Suppressor macrophage treated with lipopolysaccharide for 1 hour (primary cell): ENCODE data around the gene C1QTNF9B.
A peak's percentile ranks its signal among the peaks of the same experiment; 100 is the strongest.
"Not testable (repeated sequence)": the region's sequence is repeated elsewhere in the genome, so short reads cannot be mapped to it uniquely, and the experiment has no call there.

Experiments used
- DNase-seq, 3 donors: peaks; one replicate each; pipeline ENCODE4 v3.0.0-alpha.2; 2020 to 2022

C1QTNF9B gene

GRCh38 chr13:23897452-23897919 is at the start of gene C1QTNF9B:
Gene C1QTNF9B, minus strand, starts transcription at chr13:23897502.
- DNase-seq, result not testable (repeated sequence)

GRCh38 chr13:23946900-23947299 is 49.6 kb upstream of the C1QTNF9B start:
- DNase-seq, result no peak

- DNase-seq, result no peak
These were observed 48.8 kb upstream of the C1QTNF9B start for GRCh38 chr13:23946067-23946466.

GRCh38 chr13:23945612-23946011 is 48.3 kb upstream of the C1QTNF9B start:
- no peak for DNase-seq

GRCh38 chr13:23941211-23941610 is 43.9 kb upstream of the C1QTNF9B start:
- no peak for DNase-seq

GRCh38 chr13:23939666-23940065 is 42.4 kb upstream of the C1QTNF9B start:
- not testable (repeated sequence) for DNase-seq

GRCh38 chr13:23934520-23934919 is 37.2 kb upstream of the C1QTNF9B start:
- DNase-seq, result no peak

GRCh38 chr13:23928985-23929384 is 31.7 kb upstream of the C1QTNF9B start:
- no peak for DNase-seq

- DNase-seq, result no peak
These were observed 25.7 kb upstream of the C1QTNF9B start for GRCh38 chr13:23923031-23923430.

- DNase-seq, result peak in 1 of 3 donors; percentile 27
These were observed 25.0 kb upstream of the C1QTNF9B start for GRCh38 chr13:23922005-23922932.

GRCh38 chr13:23921451-23921888 is 24.2 kb upstream of the C1QTNF9B start:
- peak; percentile 50 to 64 (median 62) for DNase-seq

GRCh38 chr13:23919006-23919405 is 21.7 kb upstream of the C1QTNF9B start:
- no peak for DNase-seq

- no peak for DNase-seq
These were observed 20.9 kb upstream of the C1QTNF9B start for GRCh38 chr13:23918208-23918607.

GRCh38 chr13:23915308-23915707 is 18.0 kb upstream of the C1QTNF9B start:
- DNase-seq, result no peak

- no peak for DNase-seq
These were observed 15.2 kb upstream of the C1QTNF9B start for GRCh38 chr13:23912469-23912868.

GRCh38 chr13:23909606-23910005 is 12.3 kb upstream of the C1QTNF9B start:
- no peak for DNase-seq

GRCh38 chr13:23905766-23906165 is 8.5 kb upstream of the C1QTNF9B start:
- DNase-seq, result no peak

- DNase-seq, result no peak
These were observed 6.6 kb upstream of the C1QTNF9B start for GRCh38 chr13:23903906-23904280.

- DNase-seq, result no peak
These were observed 5.9 kb upstream of the C1QTNF9B start for GRCh38 chr13:23902975-23903905.

- no peak for DNase-seq
These were observed 4.1 kb upstream of the C1QTNF9B start for GRCh38 chr13:23901365-23901764.

- peak; percentile 32 to 54 (median 49) for DNase-seq
These were observed 2.3 kb upstream of the C1QTNF9B start for GRCh38 chr13:23899555-23899954.

- DNase-seq, result no peak
These were observed 799 bp upstream of the C1QTNF9B start for GRCh38 chr13:23898101-23898500.

- not testable (repeated sequence) for DNase-seq
These were observed 2.6 kb downstream of the C1QTNF9B start for GRCh38 chr13:23894746-23895145.
